COLO668 (cell line): ENCODE measurements around the gene MOV10L1.

Experiments
- DNase-seq: peaks from one replicate; lab custom pipeline; 2025; ENCODE audit not compliant: unreplicated experiment; lab: John Stamatoyannopoulos, UW

MOV10L1 gene

DNA sequence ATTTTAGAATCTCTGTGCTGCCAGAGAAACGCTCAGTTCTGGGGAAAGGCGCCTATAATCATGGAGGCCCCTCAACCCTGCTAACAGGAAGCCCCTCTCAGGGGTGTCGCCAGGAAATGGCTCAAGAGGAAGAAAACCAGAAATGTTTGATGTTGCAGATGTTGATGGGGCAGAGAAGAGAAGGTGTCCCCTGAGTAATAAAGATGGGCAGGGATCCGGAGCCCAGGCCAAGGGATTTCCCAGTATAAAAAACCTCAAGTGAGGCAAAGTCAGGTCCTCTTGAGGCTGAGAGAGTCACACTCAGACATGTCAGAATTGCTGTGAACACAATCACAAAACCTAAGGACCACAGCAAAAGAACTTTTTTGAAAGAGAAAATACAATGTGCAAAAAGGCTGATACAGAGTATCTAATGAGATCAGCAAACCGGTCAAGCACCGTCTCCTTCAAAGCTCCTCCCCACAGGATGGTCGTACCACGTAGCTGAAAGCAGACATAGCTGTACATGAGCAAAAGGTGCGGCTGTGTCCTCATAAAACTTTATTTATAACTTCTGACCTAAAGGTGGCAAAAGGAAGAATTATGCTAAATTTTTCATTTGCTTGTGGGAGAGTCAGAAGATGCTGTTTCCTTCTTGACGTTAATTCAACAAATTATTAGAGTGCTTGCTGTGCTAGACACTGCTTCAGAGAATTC, 12.2 kb downstream of the MOV10L1 start:
- no peak for DNase-seq

DNA sequence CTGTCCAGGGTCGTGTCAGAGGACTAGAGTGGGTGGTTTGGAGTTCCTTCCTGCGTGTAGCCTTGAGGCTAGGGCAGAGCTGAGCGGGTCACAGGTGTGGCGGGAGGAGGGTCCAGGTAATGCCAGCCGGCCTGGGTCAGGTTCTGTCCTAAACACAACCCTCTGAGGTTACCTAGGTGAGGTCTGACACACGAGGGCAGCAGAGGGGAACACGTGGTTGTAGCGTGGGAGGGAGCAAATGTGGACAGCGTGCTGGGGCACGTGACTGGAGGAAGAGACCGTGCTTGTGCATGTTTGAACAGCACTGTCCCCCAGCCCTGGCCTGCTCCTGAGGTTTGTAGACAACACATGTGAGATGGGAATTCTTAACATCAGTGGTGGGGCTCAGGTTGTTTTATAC, 13.1 kb downstream of the MOV10L1 start:
- DNase-seq: peak; percentile 44

DNA sequence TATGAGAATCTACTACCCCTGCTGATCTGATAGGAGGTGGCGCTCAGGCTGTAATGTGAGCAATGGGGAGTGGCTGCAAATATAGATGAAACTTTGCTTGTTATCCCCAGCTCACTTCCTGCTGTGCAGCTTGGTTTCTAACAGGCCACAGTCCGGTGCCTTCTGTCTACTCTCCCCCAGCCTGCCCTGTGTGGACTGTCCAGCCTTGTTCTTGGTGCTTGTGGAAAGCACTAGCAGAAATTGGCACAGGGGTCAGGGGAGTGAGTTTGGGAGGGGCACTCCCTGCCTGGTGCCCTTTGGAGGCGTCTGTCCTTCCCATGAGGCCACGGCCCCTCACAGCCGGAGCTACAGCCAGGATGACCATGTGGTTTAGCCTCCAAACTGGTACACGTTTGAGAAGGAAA, 14.3 kb downstream of the MOV10L1 start:
- DNase-seq: no peak

DNA sequence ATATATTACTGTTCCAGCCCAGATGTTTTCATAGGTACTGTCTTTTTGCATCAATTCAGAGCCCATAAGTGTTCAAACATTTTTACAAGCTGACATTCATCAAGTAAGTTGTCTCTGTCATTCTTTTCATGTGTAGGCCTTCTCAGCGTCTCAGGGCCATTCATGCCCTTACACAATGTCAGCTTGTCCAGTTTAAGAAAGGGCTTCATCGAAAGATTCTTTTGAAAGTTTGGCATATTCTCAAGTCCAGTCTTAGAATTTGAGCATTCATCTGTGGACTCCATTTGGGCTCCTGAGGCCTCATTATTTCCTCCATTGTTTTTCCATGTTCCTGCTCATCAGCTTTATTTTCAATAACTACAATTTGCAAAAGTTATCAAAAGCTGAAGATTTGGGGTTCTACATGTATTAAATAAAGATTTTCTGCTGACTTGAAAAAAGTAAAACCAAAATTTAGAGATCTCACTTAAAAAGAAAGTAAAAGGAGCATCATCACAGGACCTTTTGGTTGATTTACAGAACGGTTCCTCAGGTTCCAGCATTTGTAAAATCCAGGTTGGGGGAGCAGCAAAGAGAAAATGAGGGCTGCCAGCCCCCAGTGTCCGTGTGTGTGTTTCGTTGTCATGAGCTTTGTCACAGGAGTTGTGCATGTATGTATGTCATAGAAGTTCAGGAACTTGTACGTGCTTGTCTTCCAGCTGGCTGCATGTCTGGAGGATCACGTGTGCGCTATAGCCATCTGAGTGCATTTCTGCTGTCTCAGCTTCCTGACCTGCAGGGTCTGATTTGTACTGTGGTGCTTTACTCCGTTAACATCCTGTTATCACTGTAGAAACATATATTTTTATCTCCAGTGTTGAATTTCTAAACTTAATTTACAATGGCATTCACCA, 15.6 kb downstream of the MOV10L1 start:
- no peak for DNase-seq

DNA sequence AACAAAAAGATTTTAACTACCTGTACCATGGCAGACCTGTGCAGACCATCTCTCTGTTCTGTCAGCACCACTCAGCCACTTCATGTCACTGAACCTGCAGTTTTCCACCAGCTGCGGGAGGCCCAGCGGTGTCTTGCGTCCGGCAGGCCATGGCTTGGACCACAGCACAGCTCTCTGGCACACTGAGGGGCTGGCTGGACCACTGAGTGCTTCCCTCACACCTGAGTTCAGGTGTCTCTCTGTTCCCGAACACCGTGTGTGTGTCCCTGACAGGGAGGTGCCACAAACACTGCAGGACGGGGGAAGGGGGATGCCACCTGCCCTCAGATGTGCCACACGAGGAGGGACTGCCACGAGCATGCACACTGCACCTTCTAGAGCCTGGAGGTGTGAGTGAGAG, 17.7 kb downstream of the MOV10L1 start:
- no peak for DNase-seq

DNA sequence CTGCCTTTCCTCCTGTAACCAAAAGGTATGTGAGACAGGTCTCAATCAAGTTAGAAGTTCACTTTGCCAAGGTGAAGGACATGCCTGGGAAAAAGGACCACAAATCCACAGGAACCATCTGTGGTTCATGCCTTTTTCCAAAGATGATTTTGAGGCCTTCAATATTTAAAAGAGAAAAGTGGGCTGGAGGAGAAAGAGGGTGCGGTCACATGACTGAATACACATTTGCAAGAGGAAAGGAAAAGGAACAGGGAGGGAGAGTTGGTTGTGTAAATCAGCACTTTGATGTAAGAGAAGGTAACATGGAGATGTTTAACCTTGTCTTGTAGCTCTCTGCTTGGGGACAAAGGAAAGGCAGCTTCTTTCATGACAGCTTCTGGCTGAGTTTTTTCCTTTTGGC, 21.2 kb downstream of the MOV10L1 start:
- no peak for DNase-seq

DNA sequence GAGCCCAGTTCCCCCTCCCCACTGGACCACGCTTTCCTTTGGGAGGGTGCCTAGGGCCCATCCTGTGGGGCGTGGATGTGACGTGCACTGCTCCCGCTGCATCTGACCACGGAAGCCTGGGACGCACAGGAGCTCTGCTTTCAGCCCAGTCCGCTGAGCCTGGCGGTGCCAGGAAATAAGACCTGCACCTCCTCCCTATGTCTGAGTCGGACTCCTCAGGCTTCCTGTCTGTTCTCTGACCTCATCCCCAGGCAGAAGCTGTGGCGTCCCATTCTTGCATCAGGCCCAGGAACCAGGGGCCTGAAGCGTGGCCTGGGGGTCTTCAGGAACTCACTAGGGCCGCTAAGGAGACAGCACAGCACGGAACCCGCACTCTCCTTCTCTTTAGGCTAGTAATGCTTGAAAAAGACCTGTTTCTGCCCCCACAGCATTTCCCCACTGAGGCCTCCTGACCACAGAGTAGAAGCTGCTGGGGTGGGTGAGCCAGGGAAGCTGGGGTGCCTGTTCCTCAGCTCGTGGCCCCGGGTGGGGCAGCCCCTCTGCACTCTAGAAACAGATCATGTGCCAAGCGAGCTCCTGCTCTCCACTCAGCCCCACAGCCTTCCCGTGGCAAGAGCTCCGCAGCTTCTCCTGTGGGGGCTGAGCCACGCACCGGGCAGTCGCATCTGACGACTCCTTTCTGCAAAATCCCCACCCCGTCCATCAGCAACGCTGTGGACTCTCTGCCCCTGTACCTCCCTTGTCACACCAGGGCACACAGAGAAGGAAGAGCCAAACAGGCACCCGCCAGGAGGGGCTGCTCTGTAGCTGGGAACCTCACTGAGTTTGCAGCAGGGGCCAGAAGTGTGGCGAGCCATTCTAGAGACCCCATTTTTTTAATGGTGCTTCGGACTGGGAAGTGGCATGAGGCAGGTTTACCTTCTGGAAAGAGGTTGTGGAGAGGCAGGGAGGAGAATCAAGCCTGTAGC, 22.6 kb downstream of the MOV10L1 start:
- DNase-seq: no peak

DNA sequence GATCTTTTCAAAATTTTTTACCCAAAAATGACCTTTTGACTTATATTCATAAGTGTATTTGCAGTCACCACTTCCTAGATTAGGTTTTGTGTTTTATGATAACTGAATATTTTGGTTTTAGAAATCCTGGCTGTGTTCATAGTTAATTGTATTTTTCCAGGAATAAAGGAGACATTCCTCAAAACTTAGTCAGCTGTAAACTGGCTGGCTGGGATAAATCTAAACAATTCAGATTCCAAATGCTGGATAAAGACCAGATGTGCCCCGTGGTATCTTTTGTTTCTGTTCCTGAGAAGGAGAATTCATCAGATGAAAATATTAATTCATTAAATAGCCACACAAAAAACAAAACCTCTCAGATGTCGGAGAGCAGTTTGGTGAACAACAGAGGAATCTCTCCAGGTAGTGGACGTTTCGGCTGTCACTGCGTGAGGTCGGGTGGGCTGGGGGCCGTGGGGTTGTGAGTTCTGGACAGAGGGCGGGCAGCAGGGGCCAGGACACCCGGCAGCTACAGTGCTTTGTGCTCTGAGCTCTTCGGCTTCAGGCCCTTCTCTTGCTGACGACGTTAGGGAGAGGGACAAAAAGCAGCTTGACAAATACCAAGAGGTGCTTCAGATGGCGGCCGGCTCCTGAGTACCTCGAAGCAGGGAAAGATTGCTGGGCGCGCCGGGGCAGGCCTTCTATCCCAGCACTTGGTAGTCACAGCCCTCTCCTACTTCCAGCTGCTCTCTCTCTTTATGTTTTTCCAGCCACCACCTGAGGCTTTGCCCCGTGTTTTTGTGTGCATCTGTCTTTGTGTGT, 24.6 kb downstream of the MOV10L1 start:
- DNase-seq: no peak

DNA sequence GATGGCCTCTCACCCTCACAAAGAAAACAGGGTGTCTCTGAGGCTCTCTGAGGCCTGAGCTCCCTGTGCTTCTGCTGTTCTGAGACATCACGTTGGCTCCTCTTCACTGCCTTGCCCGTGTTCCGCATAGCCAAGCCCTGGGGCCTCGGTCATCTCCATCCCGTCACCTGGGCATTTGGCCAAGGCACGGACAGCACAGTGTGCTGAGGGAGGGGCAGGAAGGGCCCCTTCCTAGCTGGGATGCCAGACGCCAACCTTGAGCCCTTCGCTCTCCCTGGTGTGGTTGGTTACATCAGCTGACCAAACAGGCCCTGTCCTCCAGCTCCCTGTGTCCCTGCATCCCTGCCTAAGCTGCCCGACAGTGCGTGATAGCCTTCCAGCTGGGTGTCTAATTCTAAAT, 25.9 kb downstream of the MOV10L1 start:
- no peak for DNase-seq

DNA sequence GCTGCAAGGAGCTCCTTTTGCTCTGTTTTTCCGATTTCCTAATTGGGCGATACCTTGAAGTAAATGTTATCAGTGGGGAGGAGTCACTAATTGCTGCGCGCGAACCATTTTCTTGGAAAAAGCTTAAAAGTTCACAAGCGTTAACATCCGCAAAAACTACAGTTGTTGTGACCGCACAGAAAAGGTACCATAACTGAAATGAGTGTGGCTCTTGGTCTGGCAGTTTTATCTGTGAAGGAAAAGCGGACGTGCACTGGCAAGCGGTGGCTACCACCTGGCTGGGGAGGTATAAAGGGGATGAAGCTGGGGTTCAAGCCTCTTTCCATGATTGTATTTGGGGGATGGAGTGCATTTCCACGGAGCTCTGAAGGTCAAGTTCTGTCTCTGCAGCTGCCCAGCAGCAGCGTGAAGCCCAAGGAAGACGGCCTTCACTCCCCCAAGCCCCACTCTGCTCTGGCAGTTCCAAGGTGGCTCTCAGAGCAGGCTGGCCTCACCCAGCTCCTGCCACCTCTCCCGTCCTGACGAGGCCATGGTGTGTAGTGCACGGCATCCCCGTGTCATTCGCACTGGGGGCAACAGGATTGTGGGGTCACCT, 27.5 kb downstream of the MOV10L1 start:
- DNase-seq: no peak

DNA sequence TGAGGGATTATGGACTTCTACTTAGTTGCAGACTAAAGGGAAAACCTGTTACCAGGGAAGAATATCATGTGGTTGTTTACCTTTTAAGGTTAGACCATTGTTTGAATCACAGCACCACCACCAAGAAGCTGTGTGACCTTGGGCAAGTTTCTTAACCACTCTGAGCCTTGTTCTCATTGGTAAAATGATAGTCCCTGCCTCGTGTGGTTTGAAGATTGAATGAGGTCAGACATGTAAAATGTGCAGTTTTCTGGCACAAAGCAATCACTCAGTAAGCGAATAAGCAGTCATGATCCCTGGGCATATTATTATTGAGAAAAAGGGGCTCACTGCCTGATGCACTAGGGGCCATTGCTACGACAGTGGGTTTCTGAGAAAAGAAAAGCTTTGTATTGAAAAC, 28.3 kb downstream of the MOV10L1 start:
- no peak for DNase-seq

DNA sequence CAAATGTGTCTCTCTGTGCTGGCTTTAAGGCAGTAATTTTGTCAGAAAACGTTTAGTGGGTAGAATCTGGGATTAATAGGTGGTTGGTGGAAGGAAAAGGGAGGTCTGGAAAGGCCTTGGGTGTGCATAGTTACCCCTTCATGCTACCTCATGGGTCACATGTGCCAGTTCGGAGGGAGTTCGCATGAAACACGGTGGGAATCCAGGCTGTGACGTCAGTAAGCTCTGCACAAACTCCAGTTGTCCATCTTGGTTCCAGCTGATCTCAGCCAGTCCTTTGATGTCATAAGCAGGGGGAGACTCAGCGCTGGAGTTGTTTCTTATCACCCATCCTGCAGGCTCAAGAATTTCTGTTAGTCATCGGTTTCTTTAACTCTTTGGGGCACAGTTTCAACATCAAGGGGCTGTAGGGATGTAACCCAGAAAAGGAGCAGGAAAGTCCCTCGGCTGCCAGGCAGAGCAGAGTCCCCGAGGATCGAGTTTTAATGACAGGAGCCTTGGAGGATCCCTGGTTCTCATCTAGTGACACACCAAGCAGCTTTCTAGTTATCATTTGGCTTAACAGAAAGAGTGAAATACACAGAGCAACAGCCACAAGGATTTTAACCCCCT, 28.9 kb downstream of the MOV10L1 start:
- no peak for DNase-seq

DNA sequence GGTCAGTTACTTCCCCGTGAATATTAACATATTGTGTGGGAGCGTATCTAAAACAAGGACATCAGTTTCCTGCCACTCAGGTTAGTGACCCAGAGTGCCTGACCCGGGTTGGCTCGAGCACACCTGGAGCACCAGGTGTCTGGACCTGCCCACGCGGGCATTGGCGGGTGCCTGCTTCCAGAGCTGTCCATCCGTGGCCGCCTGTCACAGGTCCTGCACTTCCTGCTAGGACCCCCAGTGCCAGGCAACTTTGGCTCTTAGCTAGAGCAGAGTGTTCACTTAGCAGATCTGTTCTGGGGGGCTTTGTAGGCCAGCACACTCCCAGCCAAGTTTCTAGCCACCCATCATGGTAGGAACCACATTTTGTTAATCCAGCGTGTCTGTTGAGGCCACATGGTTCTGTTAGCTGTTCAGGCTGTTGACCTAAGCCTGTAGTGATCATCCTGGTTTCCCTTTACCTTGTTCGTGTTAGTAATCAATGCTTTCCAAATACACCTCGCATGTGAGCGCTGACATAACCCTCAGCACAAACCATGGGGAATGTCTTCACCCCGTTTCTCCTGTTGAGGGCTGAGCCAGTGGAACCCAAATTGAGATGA, 29.5 kb downstream of the MOV10L1 start:
- DNase-seq: no peak

DNA sequence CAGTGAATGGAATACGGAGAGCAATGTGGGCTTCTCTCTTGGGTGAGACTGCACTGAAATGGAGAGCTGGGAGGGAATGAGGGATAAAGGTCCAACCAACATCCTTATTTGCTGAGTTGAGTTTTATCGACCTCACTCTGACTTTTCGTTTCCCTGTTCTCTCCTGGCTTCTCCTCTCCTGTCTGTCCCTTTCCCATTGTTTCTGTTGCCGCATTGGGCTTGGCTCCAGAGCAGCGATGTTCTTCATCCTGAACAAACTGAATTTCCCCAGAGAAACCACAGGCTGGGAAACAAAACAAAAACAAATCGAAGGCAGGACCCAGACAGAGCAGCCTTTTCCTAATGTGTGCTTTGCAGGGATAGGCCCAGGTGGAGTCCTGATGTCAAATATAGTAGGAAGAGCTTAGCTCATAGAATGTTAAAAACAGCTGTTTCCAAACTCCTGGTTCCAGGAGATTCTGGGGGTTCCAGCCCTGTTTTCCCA, 30.0 kb downstream of the MOV10L1 start:
- no peak for DNase-seq

DNA sequence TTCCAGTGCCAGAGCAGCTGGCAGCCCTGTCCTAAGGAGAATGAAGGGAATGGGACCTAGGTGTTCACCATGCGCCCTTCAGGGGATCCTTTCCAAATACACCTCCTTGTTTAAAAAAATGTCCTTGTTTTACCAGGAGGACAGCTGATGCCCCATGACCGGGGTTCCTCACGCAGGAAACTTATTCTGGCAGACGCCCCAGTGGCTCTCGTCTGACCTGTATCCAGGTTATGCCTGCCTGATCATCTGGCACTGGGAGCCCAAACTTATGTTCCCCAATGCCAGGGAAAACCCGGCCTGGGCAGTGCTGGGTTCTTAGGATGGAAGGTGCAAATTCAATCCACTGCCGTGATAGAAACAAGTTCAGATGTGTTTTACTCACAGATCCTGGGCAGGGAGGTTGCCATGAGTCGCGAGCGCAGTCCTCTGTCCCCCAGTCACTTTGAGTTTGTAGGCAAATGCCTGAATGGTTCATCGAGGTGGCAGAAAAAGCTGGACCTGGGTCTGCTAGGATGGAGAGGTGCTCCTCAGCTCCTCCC, 31.5 kb downstream of the MOV10L1 start:
- DNase-seq: no peak

DNA sequence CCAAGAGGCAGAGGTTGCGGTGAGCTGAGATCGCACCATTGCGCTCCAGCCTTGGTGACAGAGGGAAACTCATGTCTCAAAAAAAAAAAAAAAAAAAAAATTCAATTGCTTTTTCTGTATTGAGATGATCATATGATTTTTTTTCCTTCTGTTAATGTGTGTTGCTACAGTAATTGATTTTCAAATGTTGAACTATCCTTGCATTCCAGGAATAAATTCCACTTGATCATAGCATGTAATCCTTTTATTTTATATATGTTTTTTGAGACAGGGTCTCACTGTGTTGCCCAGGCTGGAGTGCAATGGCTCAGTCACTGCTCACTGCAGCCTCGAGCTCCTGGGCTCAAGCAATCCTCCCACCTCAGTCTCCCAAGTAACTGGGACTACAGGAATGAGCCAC, 33.3 kb downstream of the MOV10L1 start:
- DNase-seq: no peak

DNA sequence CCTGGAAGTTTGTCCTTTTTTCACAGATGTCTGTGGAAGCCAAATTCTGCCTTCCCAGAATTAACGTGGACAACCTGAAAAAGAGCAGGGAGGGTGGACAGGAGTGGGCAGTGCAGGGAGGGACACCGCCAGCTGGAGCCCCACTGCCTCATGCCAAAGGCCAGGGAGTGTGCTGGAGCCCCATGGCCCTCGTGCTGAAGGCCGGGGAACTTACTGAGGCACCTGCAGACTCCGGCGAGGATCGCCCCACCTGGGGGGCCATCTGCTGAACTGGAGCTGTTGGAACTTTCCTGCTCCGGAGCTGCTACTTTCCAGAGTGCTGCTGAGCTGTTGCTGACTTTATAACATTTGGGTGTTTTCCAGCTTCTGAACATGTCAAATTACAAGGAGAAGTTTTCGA, 35.2 kb downstream of the MOV10L1 start:
- DNase-seq: no peak

DNA sequence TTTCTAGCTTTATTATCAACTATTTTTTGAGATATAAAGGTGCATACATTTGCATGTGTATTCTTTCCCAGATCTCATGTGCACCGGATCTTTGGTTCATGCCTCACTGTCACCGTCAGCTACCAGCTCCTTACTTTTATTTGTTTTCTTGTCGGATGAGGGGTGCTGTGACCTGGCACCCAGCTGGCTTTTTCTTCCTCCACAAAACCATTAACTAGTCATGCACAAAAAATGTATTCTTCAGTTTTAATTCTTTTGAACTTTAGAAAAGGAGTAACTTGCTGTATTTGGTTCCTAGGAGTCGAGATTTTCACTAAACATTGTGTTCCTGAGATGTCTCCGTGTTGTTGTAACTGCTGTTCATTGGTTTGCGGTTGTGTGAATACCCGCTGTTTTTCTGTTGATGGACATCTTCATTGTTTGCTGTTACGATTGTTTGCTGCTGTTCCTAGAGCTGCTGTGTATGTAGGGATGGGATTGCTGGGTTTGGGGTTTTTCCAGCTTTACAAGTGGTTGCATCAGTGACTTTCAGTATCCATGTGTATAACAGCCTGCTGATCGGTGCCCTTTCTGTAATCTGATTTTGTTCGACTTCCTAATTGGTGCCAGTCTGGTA, 39.4 kb downstream of the MOV10L1 start:
- DNase-seq: no peak
